SK-N-SH (cell line): ENCODE measurements around the gene FFAR2. TPM values are rescaled to one million over a fixed set of nuclear protein-coding genes. Genes with fewer than 3 reads are reported as not detected.
"Not testable (repeated sequence)": the region's sequence is repeated elsewhere in the genome, so short reads cannot be mapped to it uniquely, and the experiment has no call there.

Source experiments
- CTCF ChIA-PET: fragments of 300-600, 350-600 bp; formaldehyde crosslinking; extraction: SDS; loops from one replicate; lab custom pipeline; 2021; lab: Yijun Ruan, JAX
- POLR2A ChIA-PET: fragments of 350-600 bp; sonication (Branson Sonifier 250); formaldehyde crosslinking; extraction: SDS; loops from one replicate; lab custom pipeline; 2020; ENCODE audit warnings: antibody characterized with exemption, inconsistent platforms; lab: Yijun Ruan, JAX
- DNase-seq: peaks from one replicate; pipeline ENCODE4 v3.0.0; 2012
- H2AFZ ChIP-seq: fragments of 200-600 bp; sonication (generic); 2 replicates; pipeline ENCODE4 v1.8.1; 2016; ENCODE audit warnings: antibody characterized with exemption, mild to moderate bottlenecking, low read depth
- H3F3A ChIP-seq: fragments of 200-600 bp; sonication (generic); replicated peaks from 2 replicates; pipeline ENCODE3; 2016; ENCODE audit warnings: antibody characterized with exemption, mild to moderate bottlenecking; ENCODE audit not compliant: insufficient read depth
- H3K27ac ChIP-seq, 2 experiments: fragments of 200-500 bp in 1 of 2; fragments of 200-600 bp in 1 of 2; sonication (Bioruptor generic) in 1 of 2; sonication (generic), shearing (Covaris generic) in 1 of 2; 2 replicates each; pipeline versions ENCODE4 v1.5.1 to v1.6.1; 2014 to 2016; ENCODE audit warnings: low read depth in 2 of 2, inconsistent platforms in 1 of 2, low read length in 1 of 2, mild to moderate bottlenecking in 1 of 2, mixed read lengths in 1 of 2
- H3K27me3 ChIP-seq: fragments of 200-600 bp; sonication (generic), shearing (Covaris generic); 2 replicates; pipeline ENCODE4 v1.6.1; 2016; ENCODE audit warnings: mixed run types; ENCODE audit not compliant: insufficient read depth
- H3K36me3 ChIP-seq, 2 experiments: fragments of 200-500 bp in 1 of 2; fragments of 200-600 bp in 1 of 2; sonication (Bioruptor generic) in 1 of 2; sonication (generic) in 1 of 2; replicated peaks in 1 of 2; 2 replicates each; pipeline versions ENCODE3 to v1.5.1; 2014 to 2016; ENCODE audit warnings: low read length in 1 of 2, mild to moderate bottlenecking in 1 of 2; ENCODE audit not compliant: insufficient read depth in 2 of 2, control insufficient read depth in 1 of 2
- H3K4me1 ChIP-seq, 2 experiments: fragments of 200-500 bp in 1 of 2; fragments of 200-600 bp in 1 of 2; sonication (Bioruptor generic) in 1 of 2; sonication (generic), shearing (Covaris generic) in 1 of 2; 2 replicates each; pipeline versions ENCODE4 v1.5.1 to v1.6.1; 2014 to 2016; ENCODE audit warnings: low read depth in 1 of 2, low read length in 1 of 2, mixed run types in 1 of 2; ENCODE audit not compliant: insufficient read depth in 2 of 2, control insufficient read depth in 1 of 2
- H3K4me2 ChIP-seq: fragments of 200-600 bp; sonication (generic), shearing (Covaris generic); 2 replicates; pipeline ENCODE4 v1.6.1; 2017; ENCODE audit warnings: mixed run types
- H3K4me3 ChIP-seq, 2 experiments: fragments of 200-500 bp in 1 of 2; fragments of 200-600 bp in 1 of 2; sonication (Bioruptor generic) in 1 of 2; sonication (generic), shearing (Covaris generic) in 1 of 2; 2 replicates each; pipeline versions ENCODE4 v1.5.1 to v1.8.1; 2014 to 2016; ENCODE audit warnings: low read depth in 2 of 2, inconsistent platforms in 1 of 2, low read length in 1 of 2, mild to moderate bottlenecking in 1 of 2, mixed read lengths in 1 of 2, moderate library complexity in 1 of 2
- H3K79me2 ChIP-seq: fragments of 200-600 bp; sonication (generic); 2 replicates; pipeline ENCODE4 v1.8.1; 2017; ENCODE audit warnings: mild to moderate bottlenecking; ENCODE audit not compliant: insufficient read depth
- H3K9ac ChIP-seq: fragments of 200-600 bp; sonication (generic); 2 replicates; pipeline ENCODE4 v1.6.1; 2017; ENCODE audit warnings: mixed run types
- H3K9me2 ChIP-seq: fragments of 200-600 bp; sonication (generic); 2 replicates; pipeline ENCODE4 v1.6.1; 2017; ENCODE audit warnings: mixed run types
- H3K9me3 ChIP-seq: fragments of 200-600 bp; sonication (generic); 2 replicates; pipeline ENCODE4 v1.6.1; 2017; ENCODE audit warnings: mixed run types, mild to moderate bottlenecking, moderate library complexity
- H4K20me1 ChIP-seq: fragments of 200-600 bp; sonication (generic); 2 replicates; pipeline ENCODE4 v1.6.1; 2017; ENCODE audit warnings: mild to moderate bottlenecking, mixed run types; ENCODE audit not compliant: insufficient read depth
- CHD2 ChIP-seq: fragments of 150-350 bp; IDR thresholded peaks from 2 replicates; pipeline ENCODE4 v1.6.1; 2018; ENCODE audit warnings: low read length; ENCODE audit not compliant: partially characterized antibody
- RAD21 ChIP-seq: IDR thresholded peaks from 2 replicates; pipeline ENCODE4 v1.6.1; 2012; ENCODE audit warnings: mild to moderate bottlenecking, low read length
- SMC3 ChIP-seq: IDR thresholded peaks from 2 replicates; pipeline ENCODE4 v1.6.1; 2012; ENCODE audit warnings: low read depth, low read length, improper control_type of control experiment
- TEAD4 ChIP-seq: IDR thresholded peaks from 2 replicates; pipeline ENCODE4 v1.4.0; 2012; ENCODE audit warnings: mild to moderate bottlenecking, borderline replicate concordance; ENCODE audit not compliant: insufficient read depth
- WGBS: methylation state at CpG from one replicate; pipeline ENCODE4 v1.1.6; 2017; ENCODE audit warnings: low lambda C conversion rate; 5-methylcytosine and 5-hydroxymethylcytosine counted together
- polyA plus RNA-seq, 3 experiments: library from polyadenylated mRNA; depleted of rRNA; stranded (reverse); fragments of >200 nt; gene quantifications; 2 replicates each; pipeline ENCODE4 v1.2.3, GENCODE V29; 2012
- TF ChIP-seq, protein P1 (sequence below): IDR thresholded peaks from 2 replicates; pipeline ENCODE4 v1.4.0; 2012; ENCODE audit warnings: low read depth, borderline replicate concordance
- TF ChIP-seq, protein P2 (sequence below): fragments of 200-600 bp; sonication (generic); IDR thresholded peaks from 2 replicates; pipeline ENCODE4 v1.6.1; 2017; ENCODE audit warnings: antibody characterized with exemption, mild to moderate bottlenecking, moderate library complexity
- TF ChIP-seq, protein P3 (sequence below): fragments of 150-350 bp; IDR thresholded peaks from 2 replicates; pipeline ENCODE4 v1.6.1; 2017; ENCODE audit warnings: antibody characterized with exemption, low read length, low read depth, borderline replicate concordance
- TF ChIP-seq, protein P4 (sequence below): fragments of 150-350 bp; IDR thresholded peaks from 2 replicates; pipeline ENCODE4 v1.6.1; 2016; ENCODE audit warnings: mild to moderate bottlenecking, low read depth, low read length

FFAR2 gene
- polyA plus RNA-seq, 1 of the 3 experiments (the other 2 are of a cell fraction): not detected

DNA sequence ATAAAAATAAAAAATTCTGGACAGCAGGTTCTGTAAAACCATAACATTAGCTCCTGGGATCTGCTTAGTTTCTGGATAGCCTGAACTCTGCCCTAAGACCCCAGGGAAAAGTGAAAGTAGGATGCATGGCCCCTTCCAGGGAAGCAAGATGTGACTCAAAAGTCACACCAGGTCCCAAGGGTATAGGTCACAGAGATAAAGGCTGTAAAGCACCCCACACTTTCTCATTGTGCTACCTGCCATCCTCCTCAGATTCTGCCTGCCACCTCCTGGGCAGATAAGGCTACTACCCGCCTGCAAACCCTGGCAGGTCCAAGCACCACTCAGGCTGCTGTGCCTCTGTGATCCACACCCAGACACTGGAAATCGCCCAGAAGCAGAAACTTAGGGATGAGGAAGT, 20.6 kb downstream of the FFAR2 start:
- Histone ChIP-seq H3K27ac (no peak overlapping the region), H3K36me3 (no peaks in the 10 kb centered on the region), H3F3A (no peaks in the 10 kb centered on the region), H3K4me2 (no peak overlapping the region), H3K27me3 (peaks cover 70% of the 10 kb centered on the region), H3K9ac (no peak overlapping the region), H3K9me2 (no peaks in the 10 kb centered on the region), H3K9me3 (no peaks in the 10 kb centered on the region), H4K20me1 (no peaks in the 10 kb centered on the region), H2AFZ (no peak overlapping the region)
- ChIA-PET POLR2A (no interaction called here), CTCF (interaction anchor here (0.7 to 4.4 kb wide), 14 partner anchors 16 to 307 kb away, joined by 3 to 47 read pairs (median 4); partner anchors contain the start of genes DMKN and FFAR3)
- peak; percentile 45 for DNase-seq
- 17% methylated on average over 2 of the region's 2 CpGs for WGBS
- peak; percentile 55; the same call in 1 of the 2 replicates for TF ChIP-seq SMC3
- TF ChIP-seq, protein P1, sequence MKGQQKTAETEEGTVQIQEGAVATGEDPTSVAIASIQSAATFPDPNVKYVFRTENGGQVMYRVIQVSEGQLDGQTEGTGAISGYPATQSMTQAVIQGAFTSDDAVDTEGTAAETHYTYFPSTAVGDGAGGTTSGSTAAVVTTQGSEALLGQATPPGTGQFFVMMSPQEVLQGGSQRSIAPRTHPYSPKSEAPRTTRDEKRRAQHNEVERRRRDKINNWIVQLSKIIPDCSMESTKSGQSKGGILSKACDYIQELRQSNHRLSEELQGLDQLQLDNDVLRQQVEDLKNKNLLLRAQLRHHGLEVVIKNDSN: no peak
- TF ChIP-seq, protein P2, sequence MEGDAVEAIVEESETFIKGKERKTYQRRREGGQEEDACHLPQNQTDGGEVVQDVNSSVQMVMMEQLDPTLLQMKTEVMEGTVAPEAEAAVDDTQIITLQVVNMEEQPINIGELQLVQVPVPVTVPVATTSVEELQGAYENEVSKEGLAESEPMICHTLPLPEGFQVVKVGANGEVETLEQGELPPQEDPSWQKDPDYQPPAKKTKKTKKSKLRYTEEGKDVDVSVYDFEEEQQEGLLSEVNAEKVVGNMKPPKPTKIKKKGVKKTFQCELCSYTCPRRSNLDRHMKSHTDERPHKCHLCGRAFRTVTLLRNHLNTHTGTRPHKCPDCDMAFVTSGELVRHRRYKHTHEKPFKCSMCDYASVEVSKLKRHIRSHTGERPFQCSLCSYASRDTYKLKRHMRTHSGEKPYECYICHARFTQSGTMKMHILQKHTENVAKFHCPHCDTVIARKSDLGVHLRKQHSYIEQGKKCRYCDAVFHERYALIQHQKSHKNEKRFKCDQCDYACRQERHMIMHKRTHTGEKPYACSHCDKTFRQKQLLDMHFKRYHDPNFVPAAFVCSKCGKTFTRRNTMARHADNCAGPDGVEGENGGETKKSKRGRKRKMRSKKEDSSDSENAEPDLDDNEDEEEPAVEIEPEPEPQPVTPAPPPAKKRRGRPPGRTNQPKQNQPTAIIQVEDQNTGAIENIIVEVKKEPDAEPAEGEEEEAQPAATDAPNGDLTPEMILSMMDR: peak; percentile 55
- TF ChIP-seq TEAD4: no peak
- TF ChIP-seq, protein P3, sequence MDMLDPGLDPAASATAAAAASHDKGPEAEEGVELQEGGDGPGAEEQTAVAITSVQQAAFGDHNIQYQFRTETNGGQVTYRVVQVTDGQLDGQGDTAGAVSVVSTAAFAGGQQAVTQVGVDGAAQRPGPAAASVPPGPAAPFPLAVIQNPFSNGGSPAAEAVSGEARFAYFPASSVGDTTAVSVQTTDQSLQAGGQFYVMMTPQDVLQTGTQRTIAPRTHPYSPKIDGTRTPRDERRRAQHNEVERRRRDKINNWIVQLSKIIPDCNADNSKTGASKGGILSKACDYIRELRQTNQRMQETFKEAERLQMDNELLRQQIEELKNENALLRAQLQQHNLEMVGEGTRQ: no peak
- TF ChIP-seq RAD21: peak; percentile 56
- TF ChIP-seq, protein P4, sequence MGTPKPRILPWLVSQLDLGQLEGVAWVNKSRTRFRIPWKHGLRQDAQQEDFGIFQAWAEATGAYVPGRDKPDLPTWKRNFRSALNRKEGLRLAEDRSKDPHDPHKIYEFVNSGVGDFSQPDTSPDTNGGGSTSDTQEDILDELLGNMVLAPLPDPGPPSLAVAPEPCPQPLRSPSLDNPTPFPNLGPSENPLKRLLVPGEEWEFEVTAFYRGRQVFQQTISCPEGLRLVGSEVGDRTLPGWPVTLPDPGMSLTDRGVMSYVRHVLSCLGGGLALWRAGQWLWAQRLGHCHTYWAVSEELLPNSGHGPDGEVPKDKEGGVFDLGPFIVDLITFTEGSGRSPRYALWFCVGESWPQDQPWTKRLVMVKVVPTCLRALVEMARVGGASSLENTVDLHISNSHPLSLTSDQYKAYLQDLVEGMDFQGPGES: no peak
- TF ChIP-seq, all 33 proteins: peak for 3
- H3K4me3 ChIP-seq: no peak overlapping the region
- H3K79me2 ChIP-seq: no peaks in the 10 kb centered on the region
- H3K4me1 ChIP-seq: no peaks in the 10 kb centered on the region

DNA sequence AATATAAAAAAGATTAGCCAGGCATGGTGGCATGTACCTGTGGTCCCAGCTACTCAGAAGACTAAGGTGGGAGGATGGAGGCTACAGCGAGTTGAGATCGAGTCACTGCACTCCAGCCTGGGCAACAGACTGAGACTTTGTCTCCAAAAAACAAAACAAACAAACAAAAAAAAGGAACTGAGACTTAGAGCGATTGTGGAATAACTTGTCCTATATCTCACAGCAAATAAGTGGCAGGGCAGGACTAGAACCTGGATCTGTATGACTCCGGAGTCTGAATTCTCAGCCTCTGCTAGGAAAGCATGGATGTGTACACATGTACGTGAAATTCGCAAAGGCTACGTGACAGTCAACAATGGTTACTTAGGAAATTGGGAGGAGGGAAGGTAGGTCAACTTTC, 22.1 kb downstream of the FFAR2 start:
- Histone ChIP-seq H3K9ac (no peak overlapping the region), H3K9me3 (no peaks in the 10 kb centered on the region), H2AFZ (no peak overlapping the region), H3K4me3 (no peak overlapping the region), H4K20me1 (no peaks in the 10 kb centered on the region), H3K36me3 (no peaks in the 10 kb centered on the region), H3K9me2 (no peaks in the 10 kb centered on the region), H3K4me1 (no peaks in the 10 kb centered on the region), H3K4me2 (no peak overlapping the region), H3K27ac (no peak overlapping the region), H3K79me2 (no peaks in the 10 kb centered on the region), H3K27me3 (peaks cover 75% of the 10 kb centered on the region), H3F3A (no peaks in the 10 kb centered on the region)
- ChIA-PET POLR2A (no interaction called here), CTCF (interaction anchor here (1.0 to 4.4 kb wide), 6 partner anchors 25 to 117 kb away, joined by 3 to 47 read pairs (median 7); partner anchors contain the start of gene FFAR3)
- no peak for DNase-seq
- WGBS: 27% methylated on average over 7 of the region's 7 CpGs
- TF ChIP-seq CHD2: no peak

DNA sequence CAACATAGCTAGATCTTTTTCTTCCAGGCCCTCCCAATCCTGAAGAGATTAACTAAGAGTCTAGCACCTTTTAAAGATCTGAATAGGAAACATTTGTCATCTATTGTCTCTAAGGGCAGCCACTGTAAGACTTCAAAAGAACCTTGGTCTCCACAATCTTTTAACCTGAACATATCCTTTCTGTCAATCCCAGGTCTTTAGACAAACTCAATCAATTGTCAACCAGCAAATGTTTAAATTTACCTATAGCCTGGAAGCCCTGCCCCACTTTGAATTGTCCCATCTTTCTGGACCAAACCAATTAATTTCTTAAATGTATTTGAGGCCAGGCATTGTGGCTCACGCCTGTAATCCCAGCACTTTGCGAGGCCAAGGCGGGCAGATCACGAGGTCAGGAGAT, 23.0 kb downstream of the FFAR2 start:
- H2AFZ ChIP-seq, DNase-seq, H3K4me1 ChIP-seq, H3K27ac ChIP-seq, H3F3A ChIP-seq, H3K9me3 ChIP-seq, H3K9me2 ChIP-seq, POLR2A ChIA-PET, H3K4me2 ChIP-seq, H4K20me1 ChIP-seq, H3K9ac ChIP-seq, H3K79me2 ChIP-seq, H3K36me3 ChIP-seq, H3K4me3 ChIP-seq: not testable (repeated sequence)
- CTCF ChIA-PET: interaction anchor here (1.7 to 4.4 kb wide), 3 partner anchors 24 to 118 kb away, joined by 6 to 47 read pairs (median 8); no protein-coding TSS in a partner anchor
- peaks cover 84% of the 10 kb centered on the region for H3K27me3 ChIP-seq
- WGBS: 41% methylated on average over 4 of the region's 4 CpGs
